ENCODE results near the gene RGS16. TPM values are rescaled to one million over a fixed set of nuclear protein-coding genes. Genes with fewer than 3 reads are reported as not detected.

RGS16 gene
- total and polyA plus RNA-seq, 2 donors from 2014 or later: 4.2 to 7.7 TPM

- intact Hi-C loops (cut with DNase I): no loop called here
- peaks cover 0 to 5% (median 0%) of the 10 kb centered on the region in 3 donors for H3K4me1 ChIP-seq (ENCODE audit: control insufficient read depth in 2 of 3, insufficient read depth in 2 of 3, low read depth in 1 of 3, low read length in 3 of 3)
- H3K9me3 ChIP-seq (ENCODE audit: control insufficient read depth in 2 of 3, insufficient read depth in 1 of 3, low read length in 3 of 3): no peaks in the 10 kb centered on the region
- TF ChIP-seq CTCF (IDR thresholded peaks at IDR 0.05; ENCODE audit: borderline replicate concordance, extremely low read depth, insufficient read depth): no peak
- peak overlapping the region in 1 of 2 donors; percentile 55 for H3K27ac ChIP-seq (ENCODE audit: low read depth in 2 of 2, low read length in 2 of 2)
- H3K27me3 ChIP-seq (ENCODE audit: control insufficient read depth, insufficient read depth, low read length): peaks cover 3% of the 10 kb centered on the region
- FAIRE-seq (no peak), DNase-seq (no peak)
- H3K4me3 ChIP-seq (ENCODE audit: low read length in 3 of 3): no peak overlapping the region
- H3K9ac ChIP-seq (ENCODE audit: low read length in 3 of 3): no peak overlapping the region
- H3K36me3 ChIP-seq (ENCODE audit: control insufficient read depth in 2 of 3, insufficient read depth in 3 of 3, low read length in 3 of 3): no peaks in the 10 kb centered on the region
Observed at GRCh38 chr1:182608845-182609610, 4.8 kb upstream of the RGS16 start.

GRCh38 chr1:182608236-182608635 lies 4.0 kb upstream of the RGS16 start:
- H3K9ac ChIP-seq (ENCODE audit: low read length in 3 of 3): no peak overlapping the region
- intact Hi-C loops (cut with DNase I): no loop called here
- H3K27ac ChIP-seq (ENCODE audit: low read depth in 2 of 2, low read length in 2 of 2): no peak overlapping the region
- no peaks in the 10 kb centered on the region for H3K27me3 ChIP-seq (ENCODE audit: control insufficient read depth, insufficient read depth, low read length)
- no peak overlapping the region for H3K4me3 ChIP-seq (ENCODE audit: low read length in 3 of 3)
- no peak for FAIRE-seq
- no peaks in the 10 kb centered on the region for H3K9me3 ChIP-seq (ENCODE audit: control insufficient read depth in 2 of 3, insufficient read depth in 1 of 3, low read length in 3 of 3)
- TF ChIP-seq CTCF (IDR thresholded peaks at IDR 0.05; ENCODE audit: borderline replicate concordance, extremely low read depth, insufficient read depth): no peak
- DNase-seq: no peak
- H3K36me3 ChIP-seq (ENCODE audit: control insufficient read depth in 2 of 3, insufficient read depth in 3 of 3, low read length in 3 of 3): no peaks in the 10 kb centered on the region
- peaks cover 0 to 8% (median 0%) of the 10 kb centered on the region in 3 donors for H3K4me1 ChIP-seq (ENCODE audit: control insufficient read depth in 2 of 3, insufficient read depth in 2 of 3, low read depth in 1 of 3, low read length in 3 of 3)

GRCh38 chr1:182607566-182607965 lies 3.4 kb upstream of the RGS16 start:
- DNase-seq (no peak), FAIRE-seq (no peak)
- H3K4me1 ChIP-seq (ENCODE audit: control insufficient read depth in 2 of 3, insufficient read depth in 2 of 3, low read depth in 1 of 3, low read length in 3 of 3): peaks cover 0 to 13% (median 0%) of the 10 kb centered on the region in 3 donors
- no peaks in the 10 kb centered on the region for H3K9me3 ChIP-seq (ENCODE audit: control insufficient read depth in 2 of 3, insufficient read depth in 1 of 3, low read length in 3 of 3)
- no peak overlapping the region for H3K4me3 ChIP-seq (ENCODE audit: low read length in 3 of 3)
- no peak overlapping the region for H3K27ac ChIP-seq (ENCODE audit: low read depth in 2 of 2, low read length in 2 of 2)
- H3K9ac ChIP-seq (ENCODE audit: low read length in 3 of 3): no peak overlapping the region
- no peaks in the 10 kb centered on the region for H3K36me3 ChIP-seq (ENCODE audit: control insufficient read depth in 2 of 3, insufficient read depth in 3 of 3, low read length in 3 of 3)
- no peaks in the 10 kb centered on the region for H3K27me3 ChIP-seq (ENCODE audit: control insufficient read depth, insufficient read depth, low read length)
- intact Hi-C loops (cut with DNase I): no loop called here
- TF ChIP-seq CTCF (IDR thresholded peaks at IDR 0.05; ENCODE audit: borderline replicate concordance, extremely low read depth, insufficient read depth): no peak

All from kidney (tissue), 14 donors.